ENCODE data around the gene SRRM5. TPM values are rescaled to one million over a fixed set of nuclear protein-coding genes. Genes with fewer than 3 reads are reported as not detected.

SRRM5 gene
- total and polyA plus RNA-seq, 4 donors, result 0.07 to 0.09 (median 0.09) TPM

DNA sequence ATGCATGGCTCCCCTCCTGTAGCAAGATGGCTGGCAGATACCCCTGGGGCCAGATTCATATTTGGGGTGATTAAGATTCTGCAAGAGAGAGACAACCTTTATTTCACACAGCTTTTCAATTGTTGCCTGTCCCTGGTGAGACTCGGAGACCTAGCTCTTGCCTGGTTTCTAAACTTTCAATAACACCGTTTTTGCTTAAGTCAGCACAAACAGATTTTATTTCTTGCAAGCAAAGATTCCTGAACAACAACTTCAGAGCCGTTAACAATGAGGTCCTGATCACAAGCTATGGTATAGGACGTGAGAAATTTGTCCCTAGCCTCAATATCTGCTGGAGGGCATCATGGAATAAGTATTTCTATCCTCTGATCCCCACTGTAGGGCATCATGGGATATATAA, 30.6 kb downstream of the SRRM5 start:
- TF ChIP-seq HNF4A (conservative IDR thresholded peaks at IDR 0.05) (no peak), RXRA (IDR thresholded peaks at IDR 0.05) (no peak)
- TF ChIP-seq, protein P1, sequence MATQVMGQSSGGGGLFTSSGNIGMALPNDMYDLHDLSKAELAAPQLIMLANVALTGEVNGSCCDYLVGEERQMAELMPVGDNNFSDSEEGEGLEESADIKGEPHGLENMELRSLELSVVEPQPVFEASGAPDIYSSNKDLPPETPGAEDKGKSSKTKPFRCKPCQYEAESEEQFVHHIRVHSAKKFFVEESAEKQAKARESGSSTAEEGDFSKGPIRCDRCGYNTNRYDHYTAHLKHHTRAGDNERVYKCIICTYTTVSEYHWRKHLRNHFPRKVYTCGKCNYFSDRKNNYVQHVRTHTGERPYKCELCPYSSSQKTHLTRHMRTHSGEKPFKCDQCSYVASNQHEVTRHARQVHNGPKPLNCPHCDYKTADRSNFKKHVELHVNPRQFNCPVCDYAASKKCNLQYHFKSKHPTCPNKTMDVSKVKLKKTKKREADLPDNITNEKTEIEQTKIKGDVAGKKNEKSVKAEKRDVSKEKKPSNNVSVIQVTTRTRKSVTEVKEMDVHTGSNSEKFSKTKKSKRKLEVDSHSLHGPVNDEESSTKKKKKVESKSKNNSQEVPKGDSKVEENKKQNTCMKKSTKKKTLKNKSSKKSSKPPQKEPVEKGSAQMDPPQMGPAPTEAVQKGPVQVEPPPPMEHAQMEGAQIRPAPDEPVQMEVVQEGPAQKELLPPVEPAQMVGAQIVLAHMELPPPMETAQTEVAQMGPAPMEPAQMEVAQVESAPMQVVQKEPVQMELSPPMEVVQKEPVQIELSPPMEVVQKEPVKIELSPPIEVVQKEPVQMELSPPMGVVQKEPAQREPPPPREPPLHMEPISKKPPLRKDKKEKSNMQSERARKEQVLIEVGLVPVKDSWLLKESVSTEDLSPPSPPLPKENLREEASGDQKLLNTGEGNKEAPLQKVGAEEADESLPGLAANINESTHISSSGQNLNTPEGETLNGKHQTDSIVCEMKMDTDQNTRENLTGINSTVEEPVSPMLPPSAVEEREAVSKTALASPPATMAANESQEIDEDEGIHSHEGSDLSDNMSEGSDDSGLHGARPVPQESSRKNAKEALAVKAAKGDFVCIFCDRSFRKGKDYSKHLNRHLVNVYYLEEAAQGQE (IDR thresholded peaks at IDR 0.05), result no peak
- TF ChIP-seq, protein P2, sequence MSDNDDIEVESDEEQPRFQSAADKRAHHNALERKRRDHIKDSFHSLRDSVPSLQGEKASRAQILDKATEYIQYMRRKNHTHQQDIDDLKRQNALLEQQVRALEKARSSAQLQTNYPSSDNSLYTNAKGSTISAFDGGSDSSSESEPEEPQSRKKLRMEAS (IDR thresholded peaks at IDR 0.05), result no peak
- TF ChIP-seq, protein P3, sequence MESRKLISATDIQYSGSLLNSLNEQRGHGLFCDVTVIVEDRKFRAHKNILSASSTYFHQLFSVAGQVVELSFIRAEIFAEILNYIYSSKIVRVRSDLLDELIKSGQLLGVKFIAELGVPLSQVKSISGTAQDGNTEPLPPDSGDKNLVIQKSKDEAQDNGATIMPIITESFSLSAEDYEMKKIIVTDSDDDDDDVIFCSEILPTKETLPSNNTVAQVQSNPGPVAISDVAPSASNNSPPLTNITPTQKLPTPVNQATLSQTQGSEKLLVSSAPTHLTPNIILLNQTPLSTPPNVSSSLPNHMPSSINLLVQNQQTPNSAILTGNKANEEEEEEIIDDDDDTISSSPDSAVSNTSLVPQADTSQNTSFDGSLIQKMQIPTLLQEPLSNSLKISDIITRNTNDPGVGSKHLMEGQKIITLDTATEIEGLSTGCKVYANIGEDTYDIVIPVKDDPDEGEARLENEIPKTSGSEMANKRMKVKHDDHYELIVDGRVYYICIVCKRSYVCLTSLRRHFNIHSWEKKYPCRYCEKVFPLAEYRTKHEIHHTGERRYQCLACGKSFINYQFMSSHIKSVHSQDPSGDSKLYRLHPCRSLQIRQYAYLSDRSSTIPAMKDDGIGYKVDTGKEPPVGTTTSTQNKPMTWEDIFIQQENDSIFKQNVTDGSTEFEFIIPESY (IDR thresholded peaks at IDR 0.05), result no peak
- H3K4me1 ChIP-seq (ENCODE audit: control insufficient read depth in 4 of 4, insufficient read depth in 4 of 4, low read length in 3 of 4), result peaks cover 4 to 11% (median 9%) of the 10 kb centered on the region in 4 donors
- H3K27me3 ChIP-seq (ENCODE audit: control insufficient read depth in 4 of 4, insufficient read depth in 4 of 4, low read length in 3 of 4), result no peaks in the 10 kb centered on the region
- H3K27ac ChIP-seq (ENCODE audit: low read depth in 1 of 2, low read length in 2 of 2), result no peak overlapping the region
- no peaks in the 10 kb centered on the region for H3K36me3 ChIP-seq (ENCODE audit: control insufficient read depth in 4 of 4, insufficient read depth in 3 of 4, low read depth in 1 of 4, low read length in 3 of 4)
- peaks cover 0 to 4% (median 0%) of the 10 kb centered on the region in 4 donors for H3K9me3 ChIP-seq (ENCODE audit: control insufficient read depth in 4 of 4, low read length in 3 of 4)
- H3K4me3 ChIP-seq (ENCODE audit: low read depth in 1 of 3, low read length in 3 of 3), result no peak overlapping the region
- WGBS, result 74% methylated on average over 4 of the region's 4 CpGs
- no peak for DNase-seq (ENCODE audit: low spot score)
- H3K9ac ChIP-seq (ENCODE audit: low read depth in 1 of 2, low read length in 2 of 2), result no peak overlapping the region

DNA sequence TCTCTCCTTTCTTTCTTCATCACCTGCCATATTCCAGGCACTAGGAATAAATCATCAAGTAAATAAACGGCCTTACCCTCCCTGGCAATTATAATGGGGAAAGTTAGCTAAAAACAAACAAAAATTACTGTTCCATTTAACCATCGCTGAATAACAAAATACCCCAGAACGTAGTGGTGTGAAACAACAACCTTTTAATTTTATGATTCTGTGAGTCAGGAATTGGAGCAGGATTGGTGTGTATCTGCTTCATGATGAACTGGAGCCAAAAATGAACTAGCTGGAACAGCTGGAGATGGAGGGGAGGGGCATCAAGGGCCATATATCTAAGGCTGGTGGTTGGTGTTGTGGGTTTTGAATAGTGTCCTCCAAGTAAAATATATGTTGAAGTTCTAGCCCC, 31.4 kb downstream of the SRRM5 start:
- WGBS, result 68% methylated on average over 3 of the region's 3 CpGs
- DNase-seq (ENCODE audit: low spot score), result no peak
- Histone ChIP-seq H3K36me3 (ENCODE audit: control insufficient read depth in 4 of 4, insufficient read depth in 3 of 4, low read depth in 1 of 4, low read length in 3 of 4) (no peaks in the 10 kb centered on the region), H3K27ac (ENCODE audit: low read depth in 1 of 2, low read length in 2 of 2) (no peak overlapping the region), H3K9me3 (ENCODE audit: control insufficient read depth in 4 of 4, low read length in 3 of 4) (peaks cover 0 to 4% (median 0%) of the 10 kb centered on the region in 4 donors), H3K27me3 (ENCODE audit: control insufficient read depth in 4 of 4, insufficient read depth in 4 of 4, low read length in 3 of 4) (no peaks in the 10 kb centered on the region), H3K9ac (ENCODE audit: low read depth in 1 of 2, low read length in 2 of 2) (no peak overlapping the region), H3K4me1 (ENCODE audit: control insufficient read depth in 4 of 4, insufficient read depth in 4 of 4, low read length in 3 of 4) (peaks cover 4 to 11% (median 9%) of the 10 kb centered on the region in 4 donors), H3K4me3 (ENCODE audit: low read depth in 1 of 3, low read length in 3 of 3) (no peak overlapping the region)
- TF ChIP-seq FOXA2 (IDR thresholded peaks at IDR 0.05), result no peak
- TF ChIP-seq GABPA (IDR thresholded peaks at IDR 0.05 in 1 of 2, conservative IDR thresholded peaks at IDR 0.05 in 1 of 2), result no peak
- TF ChIP-seq, protein P4, sequence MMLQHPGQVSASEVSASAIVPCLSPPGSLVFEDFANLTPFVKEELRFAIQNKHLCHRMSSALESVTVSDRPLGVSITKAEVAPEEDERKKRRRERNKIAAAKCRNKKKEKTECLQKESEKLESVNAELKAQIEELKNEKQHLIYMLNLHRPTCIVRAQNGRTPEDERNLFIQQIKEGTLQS (IDR thresholded peaks at IDR 0.05), result no peak
- no peak for TF ChIP-seq RXRA (IDR thresholded peaks at IDR 0.05)
- TF ChIP-seq RAD21 (IDR thresholded peaks at IDR 0.05), result no peak
- TF ChIP-seq, protein P3 (IDR thresholded peaks at IDR 0.05), result no peak
- TF ChIP-seq NR2F2 (IDR thresholded peaks at IDR 0.05), result no peak
- TF ChIP-seq, protein P1 (IDR thresholded peaks at IDR 0.05), result no peak
- no peak for TF ChIP-seq TAF1 (conservative IDR thresholded peaks at IDR 0.05)
- TF ChIP-seq YY1 (IDR thresholded peaks at IDR 0.05), result no peak
- no peak for TF ChIP-seq FOXA1 (IDR thresholded peaks at IDR 0.05)
- no peak for TF ChIP-seq JUND (IDR thresholded peaks at IDR 0.05)
- TF ChIP-seq SP1 (IDR thresholded peaks at IDR 0.05), result no peak
- TF ChIP-seq HNF4A (conservative IDR thresholded peaks at IDR 0.05), result no peak
- TF ChIP-seq, protein P2 (IDR thresholded peaks at IDR 0.05), result no peak
- no peak for TF ChIP-seq EGR1 (IDR thresholded peaks at IDR 0.05; ENCODE audit: low read depth in 2 of 2)

All from liver (tissue), 9 donors.